HepG2 (cell line): ENCODE measurements around the gene ALCAM. TPM values are rescaled to one million over a fixed set of nuclear protein-coding genes. Genes with fewer than 3 reads are reported as not detected.
A peak's percentile ranks its signal among the peaks of the same experiment; 100 is the strongest.

Source experiments
- ATAC-seq: fragments of 200-7000 bp; cut with Tn5 transposase; 3 replicates; pipeline ENCODE4 v1.9.1; 2020; ENCODE audit warnings: mild to moderate bottlenecking, moderate library complexity
- BruUV-seq: library from RNA; stranded (reverse); fragments of 400-500 nt; replicated peaks from 2 replicates; lab custom pipeline; 2021; lab: Mats Ljungman, UMichigan
- CTCF ChIA-PET: fragments of 300-600 bp; formaldehyde crosslinking; extraction: SDS; loops from one replicate; lab custom pipeline; 2021; ENCODE audit warnings: low total read pairs, inconsistent platforms, low intra/inter-chr PET ratio; lab: Yijun Ruan, JAX
- POLR2A ChIA-PET: fragments of 350-600 bp; sonication (Branson Sonifier 250); formaldehyde crosslinking; loops from one replicate; lab custom pipeline; 2020; ENCODE audit warnings: antibody characterized with exemption, inconsistent platforms; lab: Yijun Ruan, JAX
- DNase-seq: peaks from one replicate; pipeline ENCODE4 v3.0.0-alpha.2; 2015; ENCODE audit warnings: low spot score
- FAIRE-seq: peaks from 3 replicates; lab custom pipeline; 2011; peaks lifted over from hg19 to GRCh38; lab: Jason Lieb, UNC
- H2AFZ ChIP-seq: one replicate; pipeline ENCODE4 v1.6.1; 2011; ENCODE audit warnings: low read length, inconsistent platforms
- H3K27ac ChIP-seq: fragments of 300-600 bp; 3 replicates; pipeline ENCODE4 v1.8.0; 2011; ENCODE audit warnings: mixed run types, mild to moderate bottlenecking, mixed read lengths, low read length, inconsistent platforms; ENCODE audit not compliant: insufficient read depth; ENCODE audit errors: extremely low read length
- H3K27me3 ChIP-seq, 2 experiments: fragments of 200-600 bp in 1 of 2; 2 replicates in 1 of 2; 3 replicates in 1 of 2; pipeline versions ENCODE4 v1.6.0 to v1.8.0; 2011; ENCODE audit warnings: low read length in 2 of 2, mild to moderate bottlenecking in 2 of 2, moderate library complexity in 2 of 2, inconsistent platforms in 1 of 2; ENCODE audit not compliant: insufficient read depth in 2 of 2, control insufficient read depth in 1 of 2
- H3K36me3 ChIP-seq, 2 experiments: fragments of 200-600 bp in 1 of 2; replicated peaks in 1 of 2; 2 replicates in 1 of 2; 3 replicates in 1 of 2; pipeline versions ENCODE4 v1.5.1 to v1.8.0; 2011; ENCODE audit warnings: low read length in 2 of 2, inconsistent platforms in 1 of 2; ENCODE audit not compliant: insufficient read depth in 2 of 2, control insufficient read depth in 1 of 2
- H3K4me1 ChIP-seq: 2 replicates; pipeline ENCODE4 v1.5.1; 2012; ENCODE audit warnings: low read length, inconsistent platforms; ENCODE audit not compliant: insufficient read depth
- H3K4me2 ChIP-seq: 2 replicates; pipeline ENCODE4 v1.6.0; 2011; ENCODE audit warnings: low read depth, low read length, inconsistent platforms
- H3K4me3 ChIP-seq, 3 experiments: fragments of 200-600 bp in 1 of 3; sonication (generic), shearing (Covaris generic) in 1 of 3; replicated peaks in 1 of 3; 2 replicates each; pipeline ENCODE4 v1.5.1; 2011 to 2016; ENCODE audit warnings: low read length in 3 of 3, inconsistent platforms in 2 of 3, low read depth in 2 of 3, mild to moderate bottlenecking in 2 of 3, control low read depth in 1 of 3, mixed read lengths in 1 of 3; ENCODE audit not compliant: insufficient read depth in 1 of 3
- H3K79me2 ChIP-seq: one replicate; pipeline ENCODE4 v1.6.1; 2011; ENCODE audit warnings: low read length, inconsistent platforms; ENCODE audit not compliant: insufficient read depth
- H3K9ac ChIP-seq: 2 replicates; pipeline ENCODE4 v1.6.0; 2011; ENCODE audit warnings: mild to moderate bottlenecking, low read depth, low read length, inconsistent platforms; ENCODE audit not compliant: insufficient read depth
- H3K9me3 ChIP-seq: 2 replicates; pipeline ENCODE4 v1.5.1; 2012; ENCODE audit warnings: mild to moderate bottlenecking, low read length
- H4K20me1 ChIP-seq: 2 replicates; pipeline ENCODE4 v1.6.0; 2011; ENCODE audit warnings: inconsistent platforms, mild to moderate bottlenecking, low read length, moderate library complexity; ENCODE audit not compliant: insufficient read depth
- ESRRA ChIP-seq: sonication (generic); formaldehyde crosslinking; IDR thresholded peaks from 2 replicates; pipeline ENCODE4 v1.5.1; 2020; ENCODE audit warnings: mild to moderate bottlenecking, low read depth, missing genetic modification reagents
- FOXC1 ChIP-seq: sonication (generic); formaldehyde crosslinking; IDR thresholded peaks from 2 replicates; pipeline ENCODE4 v1.8.0; 2022; ENCODE audit warnings: mild to moderate bottlenecking, missing genetic modification reagents, borderline replicate concordance
- KDM4B ChIP-seq: sonication (generic); formaldehyde crosslinking; IDR thresholded peaks from 2 replicates; pipeline ENCODE4 v1.4.0; 2020; ENCODE audit warnings: missing genetic modification reagents
- MAFK ChIP-seq, 2 experiments: IDR thresholded peaks in 1 of 2; conservative IDR thresholded peaks in 1 of 2; 2 replicates each; pipeline ENCODE4 v1.6.1; 2011; ENCODE audit warnings: improper control_type of control experiment in 2 of 2, low read length in 2 of 2
- NR3C1 ChIP-seq: sonication (generic); formaldehyde crosslinking; IDR thresholded peaks from 2 replicates; pipeline ENCODE4 v1.4.0; 2020; ENCODE audit warnings: missing genetic modification reagents
- RFX1 ChIP-seq: fragments of 450-650 bp; IDR thresholded peaks from 2 replicates; pipeline ENCODE4 v1.6.1; 2017
- ZNF720 ChIP-seq: sonication (generic); formaldehyde crosslinking; IDR thresholded peaks from 2 replicates; pipeline ENCODE4 v1.4.0; 2020; ENCODE audit warnings: missing genetic modification reagents
- WGBS: methylation state at CpG from one replicate; pipeline ENCODE4 v1.1.6; 2017; ENCODE audit warnings: low lambda C conversion rate; 5-methylcytosine and 5-hydroxymethylcytosine counted together
- in situ Hi-C: cut with HindIII; loops from 2 replicates; pipeline ENCODE4 v1.10.0; 2017; ENCODE audit warnings: low pct_unique_long_range_greater_than_20kb; ENCODE audit not compliant: extremely low pct_ligation_motif_present
- intact Hi-C: fragments of 100-400 bp; cut with micrococcal nuclease; formaldehyde crosslinking; loops from one replicate; pipeline ENCODE4 v1.10.0; 2022; ENCODE audit not compliant: unreplicated experiment
- polyA plus RNA-seq, 8 experiments: library from polyadenylated mRNA; depleted of rRNA in 3 of 8; stranded (reverse) in 7 of 8; unstranded in 1 of 8; fragments of >200 nt; fragmentation: Illumina TruSeq in 4 of 8; extraction: Trizol in 4 of 8; gene quantifications; 2 replicates each; pipeline versions ENCODE4 v1.2.1 to v1.2.3, GENCODE V29; 2011 to 2016; ENCODE audit warnings: low read depth in 4 of 8, missing spikeins in 1 of 8, mixed read lengths in 1 of 8; ENCODE audit not compliant: insufficient read depth in 1 of 8
- total RNA-seq, 5 experiments: library from RNA; depleted of rRNA; stranded (reverse); fragments of >200 nt; fragmentation: Illumina TruSeq; extraction: Trizol; gene quantifications; 2 replicates each; pipeline ENCODE4 v1.2.3, GENCODE V29; 2016; ENCODE audit warnings: low read depth in 1 of 5
- TF ChIP-seq, protein P1 (sequence below): sonication (generic); formaldehyde crosslinking; IDR thresholded peaks from 2 replicates; pipeline ENCODE4 v1.8.1; 2023; ENCODE audit warnings: mild to moderate bottlenecking, moderate library complexity, missing genetic modification reagents
- TF ChIP-seq, protein P2 (sequence below), 2 experiments: sonication (generic) in 1 of 2; formaldehyde crosslinking in 1 of 2; IDR thresholded peaks; 2 replicates each; pipeline versions ENCODE4 v1.6.1 to v1.9.0; 2014 to 2022; ENCODE audit warnings: antibody characterized with exemption in 1 of 2, borderline replicate concordance in 1 of 2, inconsistent platforms in 1 of 2, low read depth in 1 of 2, missing genetic modification reagents in 1 of 2

ALCAM gene
- total and polyA plus RNA-seq, 2 of the 13 experiments (the other 11 are each of a cell fraction or from before 2014, with no cell fraction given): 26.0 to 33.1 TPM

DNA sequence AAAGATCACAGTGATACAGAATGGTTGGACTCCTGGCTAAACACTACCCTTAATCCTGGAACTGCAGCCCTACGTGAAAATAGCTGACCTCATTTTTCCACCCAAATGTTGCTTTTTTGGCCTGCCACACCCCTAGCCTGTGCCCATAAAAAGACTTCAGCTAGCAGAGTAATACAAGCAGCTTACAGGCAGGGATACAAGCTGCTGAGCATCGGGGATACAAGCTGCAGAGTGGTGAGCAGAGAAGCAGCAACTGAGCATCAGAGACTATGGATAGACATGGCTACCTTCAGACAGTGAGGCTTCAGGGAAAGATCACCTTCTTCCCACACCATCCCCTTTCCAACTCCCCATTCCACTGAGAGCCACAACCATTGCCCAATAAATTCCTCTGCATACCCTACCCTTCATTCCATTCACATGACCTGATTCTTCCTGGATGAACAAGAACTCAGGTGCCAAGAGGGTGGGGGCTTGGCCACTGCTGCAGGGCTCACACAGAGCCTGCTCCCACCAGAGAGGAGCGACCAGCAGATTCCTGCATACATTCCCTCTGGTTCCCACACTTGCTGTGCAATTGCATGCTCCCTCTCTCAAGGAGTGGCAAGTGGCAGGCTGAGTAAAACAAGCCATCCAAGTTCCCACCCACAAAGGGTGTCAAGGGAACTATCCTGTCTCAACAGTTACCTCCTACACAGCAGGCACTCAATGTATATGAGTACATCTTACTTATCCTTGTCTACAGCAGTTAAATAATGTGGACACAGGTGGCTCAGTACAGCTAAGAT lies 217.5 kb downstream of the ALCAM start:
- Histone ChIP-seq H3K27ac (no peak overlapping the region), H2AFZ (no peak overlapping the region), H4K20me1 (no peaks in the 10 kb centered on the region), H3K27me3 (no peaks in the 10 kb centered on the region)
- peak; percentile 37 for ATAC-seq
- no TSS peak for BruUV-seq
- WGBS: 0% methylated on average over 2 of the region's 3 CpGs
- TF ChIP-seq KDM4B (CRISPR knock-in tag) (no peak), RFX1 (no peak), FOXC1 (CRISPR knock-in tag) (no peak), MAFK (conservative IDR thresholded peaks at IDR 0.05 in 1 of 2, IDR thresholded peaks at IDR 0.05 in 1 of 2; ENCODE audit: low read length in 2 of 2) (no peak), ESRRA (CRISPR knock-in tag) (no peak), ZNF720 (CRISPR knock-in tag) (no peak), NR3C1 (CRISPR knock-in tag) (no peak)
- TF ChIP-seq, protein P1, sequence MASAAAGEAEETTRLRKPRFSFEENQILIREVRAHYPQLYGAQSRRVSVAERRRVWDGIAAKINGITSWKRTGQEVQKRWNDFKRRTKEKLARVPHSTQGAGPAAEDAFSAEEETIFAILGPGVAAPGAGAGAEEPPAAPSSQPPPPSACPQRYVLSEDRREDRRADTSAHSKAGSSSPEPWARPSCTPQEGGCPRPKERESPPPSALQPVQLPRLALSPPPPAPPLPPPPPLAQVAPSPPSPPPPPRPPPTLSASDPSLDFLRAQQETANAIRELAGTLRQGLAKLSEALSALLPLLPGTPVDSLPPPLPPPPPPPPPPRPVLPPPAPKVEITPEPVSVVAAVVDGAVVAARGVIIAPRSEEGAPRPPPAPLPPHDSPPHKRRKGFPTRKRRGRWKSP (CRISPR knock-in tag): no peak
- TF ChIP-seq, protein P2, sequence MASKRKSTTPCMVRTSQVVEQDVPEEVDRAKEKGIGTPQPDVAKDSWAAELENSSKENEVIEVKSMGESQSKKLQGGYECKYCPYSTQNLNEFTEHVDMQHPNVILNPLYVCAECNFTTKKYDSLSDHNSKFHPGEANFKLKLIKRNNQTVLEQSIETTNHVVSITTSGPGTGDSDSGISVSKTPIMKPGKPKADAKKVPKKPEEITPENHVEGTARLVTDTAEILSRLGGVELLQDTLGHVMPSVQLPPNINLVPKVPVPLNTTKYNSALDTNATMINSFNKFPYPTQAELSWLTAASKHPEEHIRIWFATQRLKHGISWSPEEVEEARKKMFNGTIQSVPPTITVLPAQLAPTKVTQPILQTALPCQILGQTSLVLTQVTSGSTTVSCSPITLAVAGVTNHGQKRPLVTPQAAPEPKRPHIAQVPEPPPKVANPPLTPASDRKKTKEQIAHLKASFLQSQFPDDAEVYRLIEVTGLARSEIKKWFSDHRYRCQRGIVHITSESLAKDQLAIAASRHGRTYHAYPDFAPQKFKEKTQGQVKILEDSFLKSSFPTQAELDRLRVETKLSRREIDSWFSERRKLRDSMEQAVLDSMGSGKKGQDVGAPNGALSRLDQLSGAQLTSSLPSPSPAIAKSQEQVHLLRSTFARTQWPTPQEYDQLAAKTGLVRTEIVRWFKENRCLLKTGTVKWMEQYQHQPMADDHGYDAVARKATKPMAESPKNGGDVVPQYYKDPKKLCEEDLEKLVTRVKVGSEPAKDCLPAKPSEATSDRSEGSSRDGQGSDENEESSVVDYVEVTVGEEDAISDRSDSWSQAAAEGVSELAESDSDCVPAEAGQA (IDR thresholded peaks at IDR 0.05; ENCODE audit: low read depth): no peak
- TF ChIP-seq, protein P2 (CRISPR knock-in tag; IDR thresholded peaks at IDR 0.05; ENCODE audit: borderline replicate concordance): no peak
- TF ChIP-seq, all 625 proteins: peak for 0
- Histone ChIP-seq H3K4me2 (no peak overlapping the region), H3K79me2 (no peaks in the 10 kb centered on the region), H3K9me3 (no peaks in the 10 kb centered on the region), H3K9ac (no peak overlapping the region), H3K36me3 (no peaks in the 10 kb centered on the region), H3K4me3 (no peak overlapping the region), H3K4me1 (no peaks in the 10 kb centered on the region)
- CTCF ChIA-PET: no interaction called here
- POLR2A ChIA-PET: no interaction called here
- no peak for DNase-seq
- no peak for FAIRE-seq
- in situ Hi-C loops: no loop called here
- intact Hi-C loops: no loop called here
